Fibroblast of lung (primary cell): ENCODE data around the gene EFHC1.

Experiments
- CTCF ChIP-seq, 2 donors: IDR thresholded peaks in 1 of 2; conservative IDR thresholded peaks in 1 of 2; 1 replicate in 1 of 2; 2 replicates in 1 of 2; pipeline ENCODE4 v1.5.1; 2011 to 2012; ENCODE audit warnings: low read length in 2 of 2, control low read depth in 1 of 2, inconsistent platforms in 1 of 2, low read depth in 1 of 2, mild to moderate bottlenecking in 1 of 2
- EZH2 ChIP-seq: IDR thresholded peaks from 2 replicates; pipeline ENCODE4 v1.5.1; 2012; ENCODE audit warnings: low read length, control low read depth, mild to moderate bottlenecking; ENCODE audit errors: missing control alignments

DNA sequence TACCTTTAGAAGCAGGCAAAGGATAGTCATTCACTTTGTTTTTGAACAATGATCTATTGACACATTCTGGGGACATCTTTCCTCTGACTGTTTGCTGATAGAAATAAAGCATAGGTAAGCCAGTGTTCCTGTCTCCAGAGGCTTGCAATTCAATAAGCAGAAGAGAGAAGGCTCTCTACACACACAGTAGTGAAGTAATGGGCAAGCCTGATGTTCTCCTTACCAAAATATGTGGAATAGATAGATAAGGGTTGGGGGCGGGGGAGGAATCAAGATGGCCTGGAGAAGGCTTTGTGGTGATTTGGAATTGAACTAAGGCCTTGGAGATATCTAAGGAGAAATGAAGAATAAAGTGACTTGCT, 30.9 kb upstream of the EFHC1 start:
- TF ChIP-seq CTCF (conservative IDR thresholded peaks at IDR 0.05 in 1 of 2, IDR thresholded peaks at IDR 0.05 in 1 of 2; ENCODE audit: low read depth in 1 of 2, low read length in 2 of 2) (no peak), EZH2 (no peak)
